HFFc6 (cell line): ENCODE measurements around the gene SGMS1. TPM values are rescaled to one million over a fixed set of nuclear protein-coding genes. Genes with fewer than 3 reads are reported as not detected.
A peak's percentile ranks its signal among the peaks of the same experiment; 100 is the strongest.

Source experiments
- DNase-seq: peaks from one replicate; pipeline ENCODE4 v3.0.0-alpha.2; 2018
- H3K27ac Mint-ChIP-seq: 2 replicates; pipeline ENCODE4 v1.8.0; 2020; ENCODE audit warnings: mild to moderate bottlenecking, mixed read lengths
- H3K27me3 Mint-ChIP-seq: 2 replicates; pipeline ENCODE4 v1.8.0; 2021; ENCODE audit warnings: mild to moderate bottlenecking, moderate library complexity, mixed read lengths; ENCODE audit not compliant: insufficient read depth
- H3K36me3 Mint-ChIP-seq: 2 replicates; pipeline ENCODE4 v1.8.0; 2021; ENCODE audit warnings: low read depth, mixed read lengths
- H3K4me1 Mint-ChIP-seq: 2 replicates; pipeline ENCODE4 v1.8.0; 2020; ENCODE audit warnings: low read depth, mixed read lengths
- H3K4me3 Mint-ChIP-seq: 2 replicates; pipeline ENCODE4 v1.8.0; 2020; ENCODE audit warnings: mild to moderate bottlenecking, moderate library complexity, mixed read lengths
- H3K9me3 Mint-ChIP-seq: 2 replicates; pipeline ENCODE4 v1.8.0; 2020; ENCODE audit warnings: mild to moderate bottlenecking, mixed read lengths
- CTCF ChIP-seq: fragments of 200-600 bp; sonication (generic); IDR thresholded peaks from 2 replicates; pipeline ENCODE4 v1.5.0; 2021; ENCODE audit warnings: antibody characterized with exemption, mild to moderate bottlenecking
- total RNA-seq, 6 experiments: library from RNA; stranded (reverse); fragmentation: NEBNext Ultra II Directional; extraction: Animal tissue kit (Norgen Biotek cat#: 25700); gene quantifications; 2 replicates in 1 of 6; 3 replicates in 5 of 6; pipeline ENCODE4 v1.2.3, GENCODE V29; 2021

The SGMS1 gene
- total RNA-seq, 6 experiments from 2014 or later: 19.6 to 27.5 (median 24.6) TPM

DNA sequence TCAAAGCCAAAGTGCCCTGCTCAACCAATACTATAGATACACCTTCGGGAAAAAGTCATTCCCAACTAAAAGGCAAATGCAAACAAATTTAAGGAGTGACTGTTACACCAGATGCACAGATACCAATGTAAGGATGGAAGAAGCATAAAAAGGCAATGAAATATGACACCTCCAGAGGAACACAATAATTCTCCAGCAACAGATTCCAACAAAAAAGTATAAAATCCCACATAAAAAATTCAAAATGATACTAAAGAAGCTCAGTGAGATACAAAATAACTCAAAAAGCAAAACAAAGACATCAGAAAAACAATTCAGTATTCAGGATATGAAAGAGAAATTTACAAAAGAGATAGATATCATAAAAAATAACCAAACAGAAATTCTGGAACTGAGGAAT, 328.4 kb downstream of the SGMS1 start:
- TF ChIP-seq CTCF: no peak
- Mint-ChIP-seq H3K4me1 (no peaks in the 10 kb centered on the region), H3K27ac (no peak overlapping the region), H3K9me3 (no peaks in the 10 kb centered on the region), H3K27me3 (no peaks in the 10 kb centered on the region; the same call in 1 of the 2 replicates), H3K36me3 (peaks cover 5% of the 10 kb centered on the region), H3K4me3 (no peak overlapping the region)
- no peak for DNase-seq

DNA sequence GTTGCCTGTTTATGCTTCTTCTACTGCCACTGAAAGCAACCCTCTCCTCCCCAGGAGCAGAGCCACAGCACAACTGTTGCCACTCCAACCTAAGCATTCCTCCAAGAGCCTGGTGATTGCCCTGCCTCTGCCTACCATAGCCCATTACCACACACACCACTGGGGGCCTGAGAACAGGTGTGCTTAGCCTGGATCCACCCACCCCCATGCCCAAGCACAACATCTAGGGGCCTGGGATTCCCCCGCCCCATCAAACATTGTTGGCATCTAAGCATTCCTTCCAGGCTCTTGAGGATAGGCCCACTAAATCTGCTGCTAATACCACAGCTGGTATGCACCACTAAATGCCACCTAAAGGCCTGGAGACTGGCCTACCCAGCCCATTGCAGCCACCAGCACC, 329.2 kb downstream of the SGMS1 start:
- Mint-ChIP-seq H3K9me3 (no peaks in the 10 kb centered on the region), H3K4me1 (no peaks in the 10 kb centered on the region), H3K27ac (no peak overlapping the region), H3K36me3 (peaks cover 5% of the 10 kb centered on the region), H3K27me3 (peaks cover 3% of the 10 kb centered on the region; the same call in 1 of the 2 replicates), H3K4me3 (no peak overlapping the region)
- DNase-seq: no peak
- no peak for TF ChIP-seq CTCF

DNA sequence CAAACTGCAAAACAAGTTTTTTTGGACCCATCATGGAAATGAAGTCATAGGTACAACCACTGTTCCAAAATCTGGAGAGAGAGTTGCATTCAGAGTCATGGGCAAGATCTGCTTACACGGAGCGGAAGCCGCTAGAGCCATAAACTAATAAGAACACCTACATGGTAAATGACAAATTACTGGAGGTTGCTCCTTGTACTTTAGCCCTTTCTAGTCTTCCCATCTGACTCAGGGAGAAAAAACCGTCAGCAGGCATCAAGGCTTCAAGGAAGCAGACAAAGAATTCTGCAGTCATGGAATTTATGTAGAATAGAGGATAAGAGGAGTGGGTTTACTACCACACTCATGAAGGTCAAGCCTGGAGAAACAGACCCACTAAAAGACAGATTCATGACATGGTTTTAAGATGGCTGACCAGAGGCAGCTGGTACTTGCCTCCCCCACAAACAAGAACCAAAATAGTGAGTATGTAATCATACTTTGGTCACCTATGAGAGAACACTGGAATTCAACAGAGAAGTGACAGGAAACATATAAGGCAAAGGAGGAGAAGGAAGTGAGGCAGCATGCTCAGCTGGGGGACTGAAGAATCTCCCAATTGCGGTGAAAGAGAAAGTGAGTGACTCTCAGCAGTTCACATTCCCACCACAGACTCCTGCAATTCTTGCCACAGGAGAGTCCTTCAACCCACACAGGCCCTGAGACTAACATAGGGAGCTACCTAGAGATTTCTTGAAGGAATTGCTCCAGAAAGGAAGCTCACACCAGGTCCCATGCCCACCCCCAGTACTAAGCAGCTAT, 330.0 kb downstream of the SGMS1 start:
- no peak for DNase-seq
- Mint-ChIP-seq H3K4me3 (no peak overlapping the region), H3K36me3 (peaks cover 5% of the 10 kb centered on the region), H3K27ac (no peak overlapping the region), H3K4me1 (no peaks in the 10 kb centered on the region), H3K27me3 (peaks cover 3% of the 10 kb centered on the region; the same call in 1 of the 2 replicates), H3K9me3 (no peaks in the 10 kb centered on the region)
- TF ChIP-seq CTCF: no peak

DNA sequence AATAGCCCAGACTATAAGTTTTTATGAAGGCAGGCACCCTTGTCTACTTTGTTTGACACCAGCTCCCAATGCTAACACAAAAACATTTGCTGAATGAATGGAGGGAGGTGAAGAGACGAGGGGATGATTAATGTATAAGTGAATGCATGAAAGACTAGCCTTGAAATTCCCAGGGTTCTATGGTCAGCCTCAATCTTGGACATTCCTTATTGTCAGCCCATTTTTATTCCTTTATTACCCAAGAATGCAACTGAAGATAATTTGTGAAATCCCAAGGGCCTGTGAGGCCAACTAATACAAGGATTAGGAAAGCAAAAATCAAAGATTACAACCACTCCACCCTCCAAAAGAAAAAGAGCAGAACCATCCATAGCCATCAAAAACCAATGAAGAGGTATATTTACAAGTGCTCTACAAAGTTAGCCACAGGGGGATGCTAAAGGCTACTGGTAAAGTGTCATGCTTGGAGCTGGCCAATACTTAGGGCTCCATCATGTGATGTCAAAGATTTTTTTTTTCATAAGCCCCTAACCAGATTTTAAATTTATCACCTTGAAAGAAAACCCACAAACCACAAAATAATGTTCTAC, 332.4 kb downstream of the SGMS1 start:
- peaks cover 8% of the 10 kb centered on the region for H3K4me1 Mint-ChIP-seq
- H3K4me3 Mint-ChIP-seq: no peak overlapping the region
- peak; percentile 73 for TF ChIP-seq CTCF
- H3K9me3 Mint-ChIP-seq: no peaks in the 10 kb centered on the region
- no peaks in the 10 kb centered on the region for H3K36me3 Mint-ChIP-seq
- DNase-seq: no peak
- peaks cover 3% of the 10 kb centered on the region; the same call in 1 of the 2 replicates for H3K27me3 Mint-ChIP-seq
- H3K27ac Mint-ChIP-seq: no peak overlapping the region

DNA sequence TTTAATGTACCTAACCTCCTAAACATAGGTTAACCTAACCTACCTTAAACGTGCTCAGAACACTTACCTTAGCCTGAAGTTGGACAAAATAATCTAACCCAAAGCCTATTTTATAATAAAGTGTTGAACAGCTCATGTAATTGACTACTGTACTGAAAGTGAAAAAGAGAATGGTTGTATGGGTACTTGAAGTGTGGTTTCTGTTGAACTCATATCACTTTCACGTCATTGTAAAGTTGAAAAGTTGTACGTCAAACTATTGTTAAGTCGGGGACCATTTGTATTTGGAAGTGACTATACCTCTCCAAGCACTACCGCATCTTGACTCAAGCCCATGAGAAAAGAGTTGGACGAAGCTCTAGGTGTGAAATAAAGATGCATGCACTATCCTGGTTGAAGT, 334.6 kb downstream of the SGMS1 start:
- peaks cover 13% of the 10 kb centered on the region for H3K4me1 Mint-ChIP-seq
- no peak for TF ChIP-seq CTCF

More for the DNA sequence above, 334.6 kb downstream of the SGMS1 start:
- no peaks in the 10 kb centered on the region for H3K36me3 Mint-ChIP-seq
- H3K4me3 Mint-ChIP-seq: no peak overlapping the region
- H3K27me3 Mint-ChIP-seq: peaks cover 4% of the 10 kb centered on the region
- no peak overlapping the region for H3K27ac Mint-ChIP-seq
- no peak for DNase-seq
- H3K9me3 Mint-ChIP-seq: no peaks in the 10 kb centered on the region
